Measurements from ENCODE around the gene NDUFA9. TPM values are rescaled to one million over a fixed set of nuclear protein-coding genes. Genes with fewer than 3 reads are reported as not detected.

The NDUFA9 gene
- total RNA-seq, 4 donors from 2014 or later = 18.7 to 56.1 (median 32.7) TPM

DNA sequence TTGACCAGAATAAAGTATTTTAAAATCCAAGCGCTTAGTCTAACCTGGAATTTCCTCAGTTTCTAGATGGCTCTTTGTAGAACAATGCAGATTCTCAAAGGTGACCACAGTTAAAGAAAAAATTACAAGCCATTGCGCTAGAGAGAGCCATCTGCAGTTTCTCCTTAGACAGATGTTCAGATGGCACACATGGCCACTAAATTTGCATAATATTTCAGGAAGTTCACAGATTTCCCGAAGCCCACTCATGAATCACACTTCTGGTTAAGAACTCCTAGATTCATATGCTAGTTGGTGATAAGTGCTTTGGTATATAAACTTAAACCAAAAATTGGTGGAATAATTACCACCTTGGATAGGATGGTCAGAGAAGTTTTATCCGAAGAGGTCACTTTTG lies 812 bp upstream of the NDUFA9 start:
- intact Hi-C loops (cut with DNase I) = loop anchor here (5.0 kb wide), 1 partner anchor 36 kb away; no protein-coding TSS in a partner anchor
- Histone ChIP-seq H3K9me3 (no peaks in the 10 kb centered on the region), H3K4me1 (peaks cover 36 to 48% (median 38%) of the 10 kb centered on the region in 4 donors), H3K27me3 (no peaks in the 10 kb centered on the region), H3K27ac (replicated peaks in 1 of 4) (peak overlapping the region; percentile 74 to 88 (median 86)), H3K4me3 (peak overlapping the region; percentile 59 to 85 (median 73)), H3K36me3 (no peaks in the 10 kb centered on the region)
- no peak for DNase-seq (ENCODE audit: extremely low spot score)
- WGBS = 48% methylated on average over 4 of the region's 4 CpGs
- TF ChIP-seq POLR2AphosphoS5 (IDR thresholded peaks at IDR 0.05) = no peak
- TF ChIP-seq POLR2A (IDR thresholded peaks at IDR 0.05; ENCODE audit: low read depth) = no peak
- TF ChIP-seq, protein P1, sequence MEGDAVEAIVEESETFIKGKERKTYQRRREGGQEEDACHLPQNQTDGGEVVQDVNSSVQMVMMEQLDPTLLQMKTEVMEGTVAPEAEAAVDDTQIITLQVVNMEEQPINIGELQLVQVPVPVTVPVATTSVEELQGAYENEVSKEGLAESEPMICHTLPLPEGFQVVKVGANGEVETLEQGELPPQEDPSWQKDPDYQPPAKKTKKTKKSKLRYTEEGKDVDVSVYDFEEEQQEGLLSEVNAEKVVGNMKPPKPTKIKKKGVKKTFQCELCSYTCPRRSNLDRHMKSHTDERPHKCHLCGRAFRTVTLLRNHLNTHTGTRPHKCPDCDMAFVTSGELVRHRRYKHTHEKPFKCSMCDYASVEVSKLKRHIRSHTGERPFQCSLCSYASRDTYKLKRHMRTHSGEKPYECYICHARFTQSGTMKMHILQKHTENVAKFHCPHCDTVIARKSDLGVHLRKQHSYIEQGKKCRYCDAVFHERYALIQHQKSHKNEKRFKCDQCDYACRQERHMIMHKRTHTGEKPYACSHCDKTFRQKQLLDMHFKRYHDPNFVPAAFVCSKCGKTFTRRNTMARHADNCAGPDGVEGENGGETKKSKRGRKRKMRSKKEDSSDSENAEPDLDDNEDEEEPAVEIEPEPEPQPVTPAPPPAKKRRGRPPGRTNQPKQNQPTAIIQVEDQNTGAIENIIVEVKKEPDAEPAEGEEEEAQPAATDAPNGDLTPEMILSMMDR (IDR thresholded peaks at IDR 0.05) = no peak
- TF ChIP-seq EP300 (IDR thresholded peaks at IDR 0.05) = no peak

DNA sequence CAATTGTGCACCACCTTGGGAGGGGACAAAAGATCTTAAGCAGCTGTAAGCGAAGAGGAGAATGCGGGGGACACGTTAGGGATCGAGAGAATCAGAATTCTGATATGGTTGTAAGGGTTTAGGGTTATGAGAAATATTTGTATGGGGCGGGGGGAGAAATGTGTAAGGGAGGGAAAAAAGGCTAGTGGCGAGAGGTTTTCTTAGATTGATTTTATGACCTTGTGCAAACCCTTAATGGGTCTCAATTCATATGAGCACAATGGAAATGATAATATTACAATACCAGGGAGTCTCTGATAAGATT lies 396 bp downstream of the NDUFA9 start:
- Histone ChIP-seq H3K4me1 (peaks cover 36 to 56% (median 44%) of the 10 kb centered on the region in 4 donors), H3K4me3 (peak overlapping the region; percentile 59 to 85 (median 73)), H3K27me3 (no peaks in the 10 kb centered on the region), H3K27ac (replicated peaks in 1 of 4) (peak overlapping the region; percentile 74 to 88 (median 86)), H3K36me3 (peaks cover 2 to 3% (median 2%) of the 10 kb centered on the region in 4 donors), H3K9me3 (no peaks in the 10 kb centered on the region)
- no peak for DNase-seq (ENCODE audit: extremely low spot score)
- intact Hi-C loops (cut with DNase I) = loop anchor here (5.0 kb wide), 1 partner anchor 37 kb away; no protein-coding TSS in a partner anchor
- no peak for TF ChIP-seq POLR2A (IDR thresholded peaks at IDR 0.05; ENCODE audit: low read depth)
- TF ChIP-seq, protein P1 (IDR thresholded peaks at IDR 0.05) = no peak
- no peak for TF ChIP-seq EP300 (IDR thresholded peaks at IDR 0.05)
- no peak for TF ChIP-seq POLR2AphosphoS5 (IDR thresholded peaks at IDR 0.05)
- 0% methylated on average over 6 of the region's 6 CpGs for WGBS

DNA sequence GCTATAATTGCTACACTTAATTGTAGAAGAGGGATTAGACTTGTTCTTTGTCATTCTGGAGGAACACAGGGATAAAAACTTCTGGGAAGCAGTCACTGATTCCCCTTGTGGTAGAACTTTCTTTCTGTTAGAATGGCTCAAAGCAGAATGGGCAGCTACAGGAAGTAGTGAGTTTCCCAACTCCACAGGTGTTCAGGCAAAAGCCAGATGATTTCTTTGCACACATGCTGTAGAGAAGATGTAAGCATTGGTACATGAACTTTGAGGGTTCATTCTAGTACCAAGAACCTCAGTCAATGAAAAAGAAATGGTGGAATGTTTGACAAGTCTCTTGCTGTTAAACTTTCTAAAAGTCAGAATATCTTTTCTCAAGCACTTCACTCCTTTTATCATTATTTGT lies 4.3 kb downstream of the NDUFA9 start:
- no peak for TF ChIP-seq EP300 (IDR thresholded peaks at IDR 0.05)
- no peak for TF ChIP-seq POLR2A (IDR thresholded peaks at IDR 0.05; ENCODE audit: low read depth)
- TF ChIP-seq, protein P1 (IDR thresholded peaks at IDR 0.05) = no peak
- no peak for TF ChIP-seq POLR2AphosphoS5 (IDR thresholded peaks at IDR 0.05)
- Histone ChIP-seq H3K4me1 (peaks cover 27 to 48% (median 39%) of the 10 kb centered on the region in 4 donors), H3K4me3 (no peak overlapping the region), H3K36me3 (peaks cover 34 to 43% (median 38%) of the 10 kb centered on the region in 4 donors), H3K9me3 (no peaks in the 10 kb centered on the region), H3K27me3 (no peaks in the 10 kb centered on the region), H3K27ac (replicated peaks in 1 of 4) (no peak overlapping the region)
- no peak for DNase-seq (ENCODE audit: extremely low spot score)
- intact Hi-C loops (cut with DNase I) = no loop called here

DNA sequence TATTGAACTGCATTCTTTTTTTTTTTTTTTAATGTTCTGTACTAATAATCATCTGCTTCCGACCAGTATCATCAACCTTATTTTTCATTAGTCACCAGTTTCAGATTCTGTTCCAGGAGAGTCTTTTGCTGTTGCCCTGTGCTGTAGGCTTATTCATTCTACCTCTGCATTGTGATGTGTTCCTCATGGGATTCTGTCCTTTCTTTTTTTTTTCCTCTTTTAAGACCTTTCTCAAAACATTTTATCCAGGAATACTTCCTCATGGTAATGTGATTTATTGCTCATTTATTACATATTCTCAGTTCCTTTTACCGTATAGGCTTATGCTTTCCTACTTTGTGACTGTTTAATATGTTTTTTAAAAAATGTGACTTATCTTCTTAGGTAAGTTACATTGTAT lies 4.8 kb downstream of the NDUFA9 start:
- H3K27ac ChIP-seq (replicated peaks in 1 of 4) = no peak overlapping the region
- no peak for DNase-seq (ENCODE audit: extremely low spot score)
- H3K9me3 ChIP-seq = no peaks in the 10 kb centered on the region
- intact Hi-C loops (cut with DNase I) = no loop called here
- TF ChIP-seq EP300 (IDR thresholded peaks at IDR 0.05) (no peak), POLR2A (IDR thresholded peaks at IDR 0.05; ENCODE audit: low read depth) (no peak)
- TF ChIP-seq, protein P1 (IDR thresholded peaks at IDR 0.05) = no peak
- H3K27me3 ChIP-seq = no peaks in the 10 kb centered on the region
- no peak overlapping the region for H3K4me3 ChIP-seq
- WGBS = 60% methylated on average over 2 of the region's 2 CpGs
- H3K36me3 ChIP-seq = peaks cover 38 to 47% (median 42%) of the 10 kb centered on the region in 4 donors
- H3K4me1 ChIP-seq = peaks cover 27 to 46% (median 38%) of the 10 kb centered on the region in 4 donors

DNA sequence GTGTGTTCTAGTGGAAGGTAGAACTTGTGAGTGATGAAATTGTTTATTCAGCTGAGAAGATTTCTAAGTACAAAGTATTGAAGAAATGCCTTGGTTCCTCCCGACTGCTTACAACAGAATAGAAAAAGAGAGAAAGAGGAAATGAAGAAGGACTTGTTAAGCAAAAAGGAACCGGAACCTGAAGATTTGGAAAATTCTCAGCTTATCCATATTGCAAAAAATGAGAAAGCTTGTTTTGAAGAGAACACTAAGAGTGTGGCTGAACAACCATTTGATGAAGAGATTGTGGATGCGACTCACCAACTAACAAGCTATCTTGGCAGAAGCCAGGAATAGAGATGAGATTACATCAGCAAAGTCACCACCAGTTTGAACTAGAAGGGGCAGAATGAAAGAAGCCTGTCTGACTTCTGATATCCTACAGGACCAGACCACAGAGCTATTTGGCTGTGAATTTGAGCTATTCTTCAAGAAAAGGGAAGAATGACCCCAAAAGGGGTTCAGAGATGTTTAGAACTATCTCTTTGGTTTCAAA lies 15.1 kb downstream of the NDUFA9 start:
- DNase-seq (ENCODE audit: extremely low spot score) = no peak
- no peak overlapping the region for H3K27ac ChIP-seq (replicated peaks in 1 of 4)
- H3K9me3 ChIP-seq = no peaks in the 10 kb centered on the region
- intact Hi-C loops (cut with DNase I) = no loop called here
- peaks cover 75 to 100% (median 89%) of the 10 kb centered on the region in 4 donors for H3K36me3 ChIP-seq
- TF ChIP-seq POLR2AphosphoS5 (IDR thresholded peaks at IDR 0.05) (no peak), EP300 (IDR thresholded peaks at IDR 0.05) (no peak), POLR2A (IDR thresholded peaks at IDR 0.05; ENCODE audit: low read depth) (no peak)
- TF ChIP-seq, protein P1 (IDR thresholded peaks at IDR 0.05) = no peak
- H3K27me3 ChIP-seq = no peaks in the 10 kb centered on the region
- H3K4me3 ChIP-seq = no peak overlapping the region
- no peaks in the 10 kb centered on the region for H3K4me1 ChIP-seq
- WGBS = 53% methylated on average over 3 of the region's 3 CpGs
